Ovary (tissue), 3 donors: ENCODE results near the gene NRCAM.

Experiments used
- EP300 ChIP-seq: sonication (generic); formaldehyde crosslinking; IDR thresholded peaks from one replicate; pipeline ENCODE4 v1.6.1; 2017; ENCODE audit warnings: antibody characterized with exemption
- POLR2A ChIP-seq: fragments of 450-650 bp; IDR thresholded peaks from one replicate; pipeline ENCODE4 v1.6.1; 2017; ENCODE audit warnings: antibody characterized with exemption, mild to moderate bottlenecking, moderate library complexity
- TF ChIP-seq, protein P1 (sequence below), 3 donors: fragments of 450-650 bp in 2 of 3; fragments of 200-600 bp in 1 of 3; IDR thresholded peaks; one replicate each; pipeline versions ENCODE4 v1.5.1 to v1.8.0; 2016 to 2022; ENCODE audit warnings: antibody characterized with exemption in 3 of 3, mild to moderate bottlenecking in 1 of 3
- donor health status: DM: no; HTN: no; CAD: no.

DNA sequence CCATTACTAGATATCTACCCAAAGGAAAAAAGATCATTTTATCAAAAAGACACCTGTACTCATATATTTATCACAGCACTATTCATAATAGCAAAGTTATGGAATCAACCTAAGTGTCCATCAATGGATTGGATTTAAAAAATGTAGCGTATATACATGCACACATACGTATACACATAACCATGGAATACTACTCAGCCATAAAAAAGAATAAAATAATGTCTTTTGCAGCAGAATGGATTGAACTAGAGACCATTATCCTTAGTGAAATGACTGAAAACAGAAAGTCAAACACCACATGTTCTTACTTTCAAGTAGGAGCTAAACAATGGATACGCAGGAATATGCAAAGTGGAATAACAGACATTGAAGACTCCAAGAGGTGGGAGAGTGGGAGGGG lies 168.4 kb downstream of the NRCAM start:
- TF ChIP-seq, protein P1, sequence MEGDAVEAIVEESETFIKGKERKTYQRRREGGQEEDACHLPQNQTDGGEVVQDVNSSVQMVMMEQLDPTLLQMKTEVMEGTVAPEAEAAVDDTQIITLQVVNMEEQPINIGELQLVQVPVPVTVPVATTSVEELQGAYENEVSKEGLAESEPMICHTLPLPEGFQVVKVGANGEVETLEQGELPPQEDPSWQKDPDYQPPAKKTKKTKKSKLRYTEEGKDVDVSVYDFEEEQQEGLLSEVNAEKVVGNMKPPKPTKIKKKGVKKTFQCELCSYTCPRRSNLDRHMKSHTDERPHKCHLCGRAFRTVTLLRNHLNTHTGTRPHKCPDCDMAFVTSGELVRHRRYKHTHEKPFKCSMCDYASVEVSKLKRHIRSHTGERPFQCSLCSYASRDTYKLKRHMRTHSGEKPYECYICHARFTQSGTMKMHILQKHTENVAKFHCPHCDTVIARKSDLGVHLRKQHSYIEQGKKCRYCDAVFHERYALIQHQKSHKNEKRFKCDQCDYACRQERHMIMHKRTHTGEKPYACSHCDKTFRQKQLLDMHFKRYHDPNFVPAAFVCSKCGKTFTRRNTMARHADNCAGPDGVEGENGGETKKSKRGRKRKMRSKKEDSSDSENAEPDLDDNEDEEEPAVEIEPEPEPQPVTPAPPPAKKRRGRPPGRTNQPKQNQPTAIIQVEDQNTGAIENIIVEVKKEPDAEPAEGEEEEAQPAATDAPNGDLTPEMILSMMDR (IDR thresholded peaks at IDR 0.05) = no peak
- no peak for TF ChIP-seq POLR2A
- no peak for TF ChIP-seq EP300
